ENCODE data around the gene RNF144A. TPM values are rescaled to one million over a fixed set of nuclear protein-coding genes. Genes with fewer than 3 reads are reported as not detected.

Gene RNF144A
- total and polyA plus RNA-seq, 8 donors, result 1.4 to 71.4 (median 5.6) TPM

DNA sequence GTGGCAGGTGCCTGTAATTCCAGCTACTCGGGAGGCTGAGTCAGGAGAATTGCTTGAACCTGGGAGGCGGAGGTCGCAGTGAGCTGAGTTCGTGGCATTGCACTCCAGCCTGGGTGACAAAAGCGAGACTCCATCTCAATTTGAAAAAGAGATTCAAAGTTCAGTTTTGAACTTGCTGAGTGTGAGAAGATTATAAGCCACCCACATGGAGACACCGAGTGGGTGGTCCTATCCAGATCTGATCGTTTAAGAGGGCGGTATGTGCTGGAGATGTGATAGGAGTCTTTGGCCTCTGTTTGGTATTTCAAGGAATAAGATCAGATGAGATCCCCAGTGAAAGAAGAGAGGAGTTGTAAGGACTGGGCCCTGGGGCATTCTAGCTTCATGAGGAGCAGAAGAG is 25.6 kb downstream of the RNF144A start:
- Histone ChIP-seq H3K27me3 (no peaks in the 10 kb centered on the region), H3K27ac (no peak overlapping the region), H3K4me1 (peaks cover 0 to 31% (median 3%) of the 10 kb centered on the region in 4 donors), H3K36me3 (peaks cover 0 to 14% (median 10%) of the 10 kb centered on the region in 4 donors), H3K4me3 (no peak overlapping the region), H3K9me3 (no peaks in the 10 kb centered on the region)
- WGBS, 5 donors, result 88 to 96% (median 93%) methylated on average over 8 of the region's 8 CpGs
- intact Hi-C loops (cut with DNase I; ENCODE audit: low total_unique reads), result no loop called here
- TF ChIP-seq EP300 (IDR thresholded peaks at IDR 0.05) (no peak), POLR2A (IDR thresholded peaks at IDR 0.05) (no peak), POLR2AphosphoS5 (IDR thresholded peaks at IDR 0.05) (no peak)
- TF ChIP-seq, protein P1, sequence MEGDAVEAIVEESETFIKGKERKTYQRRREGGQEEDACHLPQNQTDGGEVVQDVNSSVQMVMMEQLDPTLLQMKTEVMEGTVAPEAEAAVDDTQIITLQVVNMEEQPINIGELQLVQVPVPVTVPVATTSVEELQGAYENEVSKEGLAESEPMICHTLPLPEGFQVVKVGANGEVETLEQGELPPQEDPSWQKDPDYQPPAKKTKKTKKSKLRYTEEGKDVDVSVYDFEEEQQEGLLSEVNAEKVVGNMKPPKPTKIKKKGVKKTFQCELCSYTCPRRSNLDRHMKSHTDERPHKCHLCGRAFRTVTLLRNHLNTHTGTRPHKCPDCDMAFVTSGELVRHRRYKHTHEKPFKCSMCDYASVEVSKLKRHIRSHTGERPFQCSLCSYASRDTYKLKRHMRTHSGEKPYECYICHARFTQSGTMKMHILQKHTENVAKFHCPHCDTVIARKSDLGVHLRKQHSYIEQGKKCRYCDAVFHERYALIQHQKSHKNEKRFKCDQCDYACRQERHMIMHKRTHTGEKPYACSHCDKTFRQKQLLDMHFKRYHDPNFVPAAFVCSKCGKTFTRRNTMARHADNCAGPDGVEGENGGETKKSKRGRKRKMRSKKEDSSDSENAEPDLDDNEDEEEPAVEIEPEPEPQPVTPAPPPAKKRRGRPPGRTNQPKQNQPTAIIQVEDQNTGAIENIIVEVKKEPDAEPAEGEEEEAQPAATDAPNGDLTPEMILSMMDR (IDR thresholded peaks at IDR 0.05), result no peak
- DNase-seq, result no peak

DNA sequence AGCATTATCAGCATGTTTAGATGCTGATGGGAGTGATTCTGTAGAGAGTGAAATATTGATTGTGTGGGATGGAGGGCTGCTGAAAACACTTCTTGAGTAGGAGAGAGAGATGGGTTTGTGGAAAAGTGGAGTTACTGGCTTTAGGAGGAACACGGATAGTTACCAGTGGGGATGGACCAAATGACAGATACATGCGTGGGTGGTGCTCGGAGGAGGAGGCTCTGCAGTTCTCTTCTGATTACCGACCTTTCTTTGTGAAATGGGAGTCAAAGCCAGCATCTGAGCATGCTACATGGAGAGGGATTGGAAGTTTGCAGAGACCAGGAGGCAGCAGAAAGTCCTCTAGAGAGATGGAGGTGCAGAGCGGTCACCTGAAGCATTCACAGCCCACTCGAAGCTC is 26.3 kb downstream of the RNF144A start:
- no peak overlapping the region for H3K4me3 ChIP-seq
- peaks cover 0 to 14% (median 10%) of the 10 kb centered on the region in 4 donors for H3K36me3 ChIP-seq
- intact Hi-C loops (cut with DNase I; ENCODE audit: low total_unique reads), result no loop called here
- H3K9me3 ChIP-seq, result no peaks in the 10 kb centered on the region
- no peak overlapping the region for H3K27ac ChIP-seq
- WGBS, 5 donors, result 89 to 94% (median 91%) methylated on average over 6 of the region's 6 CpGs
- no peaks in the 10 kb centered on the region for H3K27me3 ChIP-seq
- DNase-seq, result no peak
- peaks cover 0 to 31% (median 3%) of the 10 kb centered on the region in 4 donors for H3K4me1 ChIP-seq
- TF ChIP-seq EP300 (IDR thresholded peaks at IDR 0.05) (no peak), POLR2AphosphoS5 (IDR thresholded peaks at IDR 0.05) (no peak), POLR2A (IDR thresholded peaks at IDR 0.05) (no peak)
- TF ChIP-seq, protein P1 (IDR thresholded peaks at IDR 0.05), result no peak

DNA sequence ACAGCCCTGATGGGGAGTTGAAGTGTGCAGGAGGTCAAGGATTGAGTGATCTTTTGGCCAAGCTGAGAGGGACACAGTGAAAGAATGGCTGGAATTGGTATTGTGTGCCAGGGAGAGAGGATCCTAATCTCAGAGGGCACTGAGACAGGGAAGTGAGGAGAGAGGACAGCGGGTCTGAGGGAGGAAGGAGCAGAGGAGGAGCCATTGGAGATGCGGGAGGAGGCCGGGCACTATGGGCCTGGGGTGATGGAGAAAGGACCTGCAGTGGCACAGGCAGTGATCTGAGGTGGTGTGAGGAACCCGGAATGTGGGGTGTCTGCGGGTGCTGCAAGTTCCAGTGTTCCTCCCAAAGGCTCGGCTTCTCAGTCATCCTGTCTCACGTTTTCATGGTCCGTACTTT is 26.8 kb downstream of the RNF144A start:
- no peak for TF ChIP-seq EP300 (IDR thresholded peaks at IDR 0.05)
- TF ChIP-seq POLR2AphosphoS5 (IDR thresholded peaks at IDR 0.05), result no peak
- no peak for TF ChIP-seq POLR2A (IDR thresholded peaks at IDR 0.05)
- TF ChIP-seq, protein P1 (IDR thresholded peaks at IDR 0.05), result no peak
- Histone ChIP-seq H3K9me3 (no peaks in the 10 kb centered on the region), H3K4me1 (peaks cover 0 to 31% (median 3%) of the 10 kb centered on the region in 4 donors), H3K27me3 (no peaks in the 10 kb centered on the region), H3K27ac (no peak overlapping the region), H3K4me3 (no peak overlapping the region), H3K36me3 (peaks cover 0 to 14% (median 10%) of the 10 kb centered on the region in 4 donors)
- WGBS, 5 donors, result 92 to 96% (median 95%) methylated on average over 8 of the region's 8 CpGs
- intact Hi-C loops (cut with DNase I; ENCODE audit: low total_unique reads), result no loop called here
- DNase-seq, result no peak

DNA sequence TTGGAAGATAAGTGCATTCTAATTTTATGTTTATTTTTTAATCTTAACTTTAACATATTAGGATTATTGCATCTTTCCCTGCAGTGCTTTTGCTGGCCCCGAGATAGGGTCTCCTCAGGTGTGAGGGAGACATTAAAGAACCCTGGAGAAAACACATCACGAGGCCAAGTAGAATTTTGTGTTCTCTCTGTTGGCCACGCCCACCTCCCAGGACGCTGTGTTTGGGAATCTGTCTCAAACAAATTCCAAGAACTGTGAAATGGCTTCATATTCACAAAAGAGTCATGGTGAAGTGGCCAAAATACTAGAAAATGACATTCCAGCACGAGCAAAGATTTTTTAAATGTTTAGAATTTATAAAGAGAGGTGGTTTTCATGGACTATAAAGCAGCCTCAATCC is 27.3 kb downstream of the RNF144A start:
- Histone ChIP-seq H3K27ac (peak overlapping the region in 2 of 5 donors; percentile 5 to 20), H3K4me1 (peaks cover 0 to 31% (median 3%) of the 10 kb centered on the region in 4 donors), H3K4me3 (no peak overlapping the region), H3K27me3 (no peaks in the 10 kb centered on the region), H3K9me3 (no peaks in the 10 kb centered on the region), H3K36me3 (peaks cover 0 to 14% (median 10%) of the 10 kb centered on the region in 4 donors)
- TF ChIP-seq, protein P1 (IDR thresholded peaks at IDR 0.05), result no peak
- TF ChIP-seq POLR2A (IDR thresholded peaks at IDR 0.05) (no peak), EP300 (IDR thresholded peaks at IDR 0.05) (no peak), POLR2AphosphoS5 (IDR thresholded peaks at IDR 0.05) (no peak)
- intact Hi-C loops (cut with DNase I; ENCODE audit: low total_unique reads), result no loop called here
- no peak for DNase-seq
- WGBS, 5 donors, result 81 to 87% (median 83%) methylated on average over 5 of the region's 5 CpGs

Measured in stomach (tissue), 9 donors.